NT2/D1 (cell line): ENCODE measurements around the gene RAB11B.

Experiments used
- SUZ12 ChIP-seq: IDR thresholded peaks from 2 replicates; pipeline ENCODE4 v1.6.1; 2011; ENCODE audit not compliant: insufficient read length, insufficient read depth; ENCODE audit errors: extremely low read depth
- YY1 ChIP-seq: IDR thresholded peaks from 2 replicates; pipeline ENCODE4 v1.6.1; 2011; ENCODE audit not compliant: insufficient read length, insufficient read depth
- ZNF274 ChIP-seq: IDR thresholded peaks from 2 replicates; pipeline ENCODE4 v1.6.1; 2011; ENCODE audit warnings: mild to moderate bottlenecking, low read depth, low read length

DNA sequence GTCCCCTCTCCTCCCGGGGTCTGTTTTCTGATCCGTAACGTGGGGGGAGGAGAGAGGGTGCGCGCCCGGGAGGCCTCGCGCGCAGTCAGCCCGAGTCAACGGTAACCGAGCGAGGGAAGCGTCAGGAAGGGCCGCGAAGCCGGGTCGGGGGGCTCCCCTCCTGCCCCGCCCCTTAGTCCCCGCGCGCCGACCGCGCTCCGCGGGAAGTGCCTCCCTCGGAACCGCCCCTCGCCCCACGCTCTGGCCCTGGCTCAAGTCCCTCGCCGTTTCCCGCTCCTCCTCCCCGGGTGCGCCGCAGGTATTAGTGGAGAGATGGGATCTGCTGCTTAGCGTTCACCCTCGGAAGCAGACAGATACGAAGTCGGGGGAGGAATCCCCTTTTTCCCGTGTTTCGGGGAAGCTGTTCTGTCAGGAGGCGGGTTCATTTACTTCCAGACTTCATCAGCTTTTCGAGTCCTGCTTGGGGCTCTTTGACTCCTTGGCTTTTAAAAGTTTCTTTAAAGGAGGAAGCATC lies 55.4 kb downstream of the RAB11B start:
- TF ChIP-seq YY1: no peak
- TF ChIP-seq ZNF274: no peak
- no peak for TF ChIP-seq SUZ12
